Activated CD8-positive, alpha-beta memory T cell treated with anti-CD3 and anti-CD28 coated beads for 4 hours (primary cell): ENCODE data around the gene ENPP3.

Source experiments
- DNase-seq, 2 donors: peaks; one replicate each; pipeline ENCODE4 v3.0.0-alpha.2; 2020; ENCODE audit warnings: low read depth in 2 of 2

ENPP3 gene

DNA sequence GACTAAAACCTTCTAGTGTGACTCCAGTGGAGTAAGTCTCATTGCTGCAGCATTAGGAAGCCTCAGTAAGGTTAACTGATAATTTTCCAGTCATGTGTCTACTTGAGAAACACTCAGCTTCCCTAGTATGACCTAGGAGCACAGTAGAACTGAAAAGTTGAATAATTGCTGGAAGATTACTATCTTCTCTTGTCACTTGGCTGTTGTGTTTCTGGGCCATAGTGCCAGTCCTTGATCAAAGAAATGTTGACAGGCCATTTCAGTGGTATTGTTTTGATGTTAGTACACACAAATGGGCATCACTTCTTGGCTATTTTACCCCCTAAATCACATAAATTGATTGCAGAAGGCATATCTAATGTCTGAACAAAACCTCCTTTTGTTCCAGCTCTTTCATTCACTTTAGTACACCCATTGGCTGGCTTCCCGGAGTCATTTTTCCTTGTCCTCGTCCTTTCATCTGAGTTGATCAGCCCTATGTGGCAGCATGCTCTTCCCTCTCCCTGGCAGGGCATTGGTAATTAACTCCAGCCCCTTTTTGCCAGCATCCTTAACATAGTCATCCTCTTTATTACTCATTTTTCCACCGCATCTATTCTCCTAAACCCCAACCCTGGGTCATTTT is 6.0 kb downstream of the ENPP3 start:
- DNase-seq: no peak

DNA sequence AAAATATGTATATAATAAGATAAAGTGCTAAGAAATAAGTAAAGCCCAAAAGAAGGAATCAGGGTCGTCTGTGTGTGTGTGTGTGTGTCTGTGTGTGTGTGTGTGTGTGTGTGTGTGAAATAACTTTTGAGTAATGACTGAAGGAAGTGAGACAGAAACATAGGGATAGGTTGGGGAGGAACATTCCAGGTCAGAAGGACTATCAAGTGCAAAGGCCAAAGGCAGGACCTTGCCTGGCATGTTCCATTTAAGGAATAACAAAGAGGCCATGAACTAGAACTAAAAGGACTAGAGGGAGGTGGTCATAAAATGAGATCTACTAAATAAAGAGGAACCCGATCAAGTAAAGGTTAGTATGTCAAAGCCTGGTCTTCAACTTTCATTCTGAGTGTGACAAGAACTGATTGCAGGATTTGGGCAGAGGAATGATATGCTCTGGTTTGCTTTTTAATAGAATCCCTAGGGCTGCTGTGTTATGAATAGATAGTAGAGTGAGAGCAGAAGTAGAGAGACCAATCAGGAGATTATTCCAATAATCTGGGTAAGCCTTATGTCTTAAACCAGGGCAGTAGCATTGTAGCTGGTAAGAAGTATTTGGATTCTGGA is 6.9 kb downstream of the ENPP3 start:
- DNase-seq: no peak

DNA sequence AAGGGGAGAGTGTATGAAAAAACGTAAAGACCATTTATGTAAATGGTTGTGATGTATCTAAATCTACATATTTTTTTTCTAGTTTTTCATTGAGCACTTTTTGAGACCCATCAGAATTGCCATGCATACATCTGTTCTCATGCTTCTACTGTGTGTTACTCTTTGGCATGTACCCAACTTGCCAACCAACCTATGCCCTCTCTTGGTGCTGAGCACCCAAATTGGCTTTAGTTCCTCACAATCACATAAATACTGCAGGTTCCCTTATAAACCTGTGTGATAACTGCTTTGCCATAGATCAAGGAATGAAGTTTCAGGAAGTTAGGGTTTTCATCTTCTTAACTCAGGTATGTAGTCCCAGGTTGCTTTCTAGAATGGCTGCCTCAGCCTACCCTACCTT is 7.8 kb downstream of the ENPP3 start:
- DNase-seq: no peak

GRCh38 chr6:131645846-131646245 is 8.7 kb downstream of the ENPP3 start:
- DNase-seq: no peak

DNA sequence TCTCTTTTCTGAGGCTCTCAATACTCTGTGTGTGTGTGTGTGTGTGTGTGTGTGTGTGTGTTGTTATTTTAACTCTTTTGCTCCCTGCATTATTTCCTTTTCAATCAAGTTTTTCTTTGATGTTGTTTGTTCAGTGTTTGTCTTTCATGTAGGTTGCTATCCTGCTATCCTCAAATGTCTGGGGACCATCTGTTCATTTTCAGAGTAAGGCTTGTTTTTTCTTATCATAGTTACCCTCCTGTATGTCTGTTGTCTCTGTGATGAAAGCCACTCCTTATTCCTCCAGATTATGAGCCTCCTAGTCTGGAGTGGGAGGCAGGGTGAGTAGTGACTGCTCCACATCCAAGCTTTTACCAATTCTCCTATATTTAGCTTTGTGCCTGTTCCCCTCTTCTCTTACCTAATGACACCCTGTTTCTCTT is 9.2 kb downstream of the ENPP3 start:
- DNase-seq: no peak

DNA sequence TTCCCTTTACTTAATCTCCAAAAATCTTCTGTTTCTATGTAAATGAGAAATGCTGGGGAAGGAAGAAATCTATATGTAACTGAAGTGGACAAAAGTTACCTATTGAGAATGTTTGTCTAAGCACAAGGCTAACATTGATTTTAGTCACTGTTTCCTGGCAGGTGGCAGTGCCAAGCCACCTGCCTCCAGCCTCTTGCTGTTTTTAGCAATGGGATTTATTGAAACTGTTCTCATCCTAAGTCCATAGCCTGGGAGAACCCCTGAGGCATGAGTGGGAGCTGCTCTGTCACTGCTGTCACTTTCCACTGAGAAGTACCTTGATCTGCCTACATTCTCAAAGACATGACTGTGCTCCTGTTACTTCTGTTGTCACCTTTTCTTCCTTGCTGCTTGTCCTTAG is 14.7 kb downstream of the ENPP3 start:
- no peak for DNase-seq

DNA sequence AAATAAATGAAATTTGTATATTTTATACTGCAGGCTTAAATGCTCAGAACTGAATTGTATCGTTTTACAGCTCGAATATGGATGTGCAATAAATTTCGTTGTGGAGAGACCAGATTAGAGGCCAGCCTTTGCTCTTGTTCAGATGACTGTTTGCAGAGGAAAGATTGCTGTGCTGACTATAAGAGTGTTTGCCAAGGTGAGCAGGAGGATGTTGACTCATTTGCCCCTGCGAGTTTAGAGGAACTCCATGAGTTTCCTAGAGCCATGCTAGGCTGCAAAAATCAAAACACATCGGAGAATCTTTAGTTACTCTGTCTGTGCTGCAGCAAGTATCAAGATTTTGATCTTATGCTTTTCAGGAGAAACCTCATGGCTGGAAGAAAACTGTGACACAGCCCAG is 15.4 kb downstream of the ENPP3 start:
- DNase-seq: no peak

- no peak for DNase-seq
Measured at GRCh38 chr6:131654326-131654725, 17.2 kb downstream of the ENPP3 start.

- no peak for DNase-seq
Measured at GRCh38 chr6:131655387-131655786, 18.3 kb downstream of the ENPP3 start.

GRCh38 chr6:131655951-131656350 is 18.8 kb downstream of the ENPP3 start:
- no peak for DNase-seq

- DNase-seq: no peak
Measured at GRCh38 chr6:131656667-131657066, 19.6 kb downstream of the ENPP3 start.

DNA sequence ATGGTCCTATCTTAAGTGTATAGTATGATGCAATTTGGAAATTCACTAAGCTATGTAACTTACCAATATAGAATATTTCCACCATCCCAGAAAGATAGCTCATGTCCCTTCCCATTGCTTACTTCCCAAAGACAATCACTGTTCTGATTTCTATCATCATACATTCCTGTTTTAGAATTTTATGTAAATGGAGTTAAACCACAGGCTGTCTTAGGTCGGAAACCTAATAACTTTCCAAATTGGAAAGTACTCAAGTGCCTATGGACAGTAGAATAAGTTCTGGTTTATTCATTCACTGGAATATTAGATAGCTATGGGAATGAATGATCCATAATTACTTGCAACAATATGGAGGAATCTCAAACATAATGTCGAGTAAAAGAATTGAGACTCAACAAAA is 20.1 kb downstream of the ENPP3 start:
- DNase-seq: no peak

GRCh38 chr6:131657630-131658111 is 20.6 kb downstream of the ENPP3 start:
- no peak for DNase-seq

- no peak for DNase-seq
Measured at GRCh38 chr6:131658287-131658686, 21.2 kb downstream of the ENPP3 start.

- no peak for DNase-seq
Measured at GRCh38 chr6:131660195-131660594, 23.1 kb downstream of the ENPP3 start.

- DNase-seq: no peak
Measured at GRCh38 chr6:131663578-131664165, 26.6 kb downstream of the ENPP3 start.

DNA sequence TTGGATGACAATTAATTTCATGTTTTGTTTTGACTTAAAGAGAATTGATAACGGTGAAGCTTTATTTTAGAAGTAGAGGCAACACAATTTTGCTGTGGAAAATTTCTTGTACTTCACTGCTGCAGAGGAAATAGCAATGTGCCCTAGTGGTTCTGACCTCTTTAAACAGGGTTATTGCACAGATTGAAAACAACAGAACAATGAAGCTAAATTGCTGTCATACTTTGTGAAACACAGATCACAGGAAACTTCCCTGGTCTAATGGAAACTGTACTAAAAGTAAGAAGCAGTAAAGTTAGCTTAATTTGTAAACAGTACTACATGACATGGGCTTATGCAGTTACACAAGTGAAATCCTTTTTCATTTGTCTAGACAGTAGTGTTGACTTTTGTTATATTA is 32.8 kb downstream of the ENPP3 start:
- no peak for DNase-seq

DNA sequence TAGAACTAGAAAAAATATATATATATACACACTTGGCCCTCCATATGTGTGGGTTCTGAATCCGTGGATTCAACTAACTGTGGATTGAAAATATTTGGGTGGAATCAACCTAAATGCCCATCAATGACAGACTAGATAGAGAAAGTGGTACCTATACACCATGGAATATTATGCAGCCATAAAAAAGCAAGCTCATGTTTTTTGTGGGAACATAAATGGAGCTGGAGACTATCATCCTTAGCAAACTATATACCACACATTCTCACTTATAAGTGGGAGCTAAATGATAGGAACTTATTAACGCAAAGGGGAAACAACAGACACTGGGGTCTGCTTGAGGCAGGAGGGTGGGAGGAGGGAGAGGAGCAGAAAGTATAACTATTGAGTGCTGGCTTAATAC is 36.1 kb downstream of the ENPP3 start:
- DNase-seq: no peak

- DNase-seq: no peak
Measured at GRCh38 chr6:131678442-131678841, 41.3 kb downstream of the ENPP3 start.

DNA sequence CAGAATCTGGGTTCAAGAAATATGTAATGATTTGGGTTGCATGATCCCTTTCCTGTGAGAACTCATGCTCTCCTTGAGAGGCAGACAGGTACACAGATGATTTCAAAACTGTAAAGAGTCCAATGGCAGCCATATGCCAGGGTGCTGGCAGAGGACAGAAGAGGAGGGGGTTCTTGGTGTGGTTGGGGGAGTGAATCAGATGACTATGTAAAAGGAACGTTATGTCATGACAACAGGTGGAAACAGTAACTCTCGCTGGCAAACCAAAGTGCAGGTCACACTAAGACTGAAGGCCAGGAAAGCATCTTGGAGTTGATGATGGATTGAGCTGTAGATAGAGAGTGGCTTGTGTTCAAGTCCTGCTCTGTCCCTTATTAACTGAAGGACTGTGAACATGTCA is 43.8 kb downstream of the ENPP3 start:
- DNase-seq: no peak

- DNase-seq: no peak
Measured at GRCh38 chr6:131681585-131681984, 44.5 kb downstream of the ENPP3 start.

DNA sequence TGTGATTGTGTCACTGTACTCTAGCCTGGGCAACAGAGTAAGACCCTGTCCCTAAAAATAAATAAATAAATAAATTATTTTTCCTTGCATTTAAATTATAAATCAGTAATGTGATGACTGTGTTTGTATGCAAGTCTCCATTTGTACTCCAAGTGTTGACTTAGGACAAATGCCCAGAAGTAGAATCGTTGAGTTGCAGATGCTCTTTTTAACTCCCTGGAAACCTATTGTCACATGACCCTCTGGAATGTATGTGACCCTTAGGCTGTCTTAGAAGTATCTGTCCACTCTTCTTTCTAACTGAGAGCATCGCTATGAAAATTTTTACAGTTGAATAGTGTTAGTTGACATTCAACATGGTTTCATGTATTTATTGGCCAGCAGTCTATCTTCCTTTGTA is 45.3 kb downstream of the ENPP3 start:
- no peak for DNase-seq

- no peak for DNase-seq
Measured at GRCh38 chr6:131683479-131683878, 46.4 kb downstream of the ENPP3 start.
